VCaP (cell line): ENCODE data around the gene NBEAL2.

Experiments used
- H3K27ac ChIP-seq: fragments of 450-650 bp; 2 replicates; pipeline ENCODE4 v1.5.1; 2017
- CTCF ChIP-seq: fragments of 450-650 bp; conservative IDR thresholded peaks from 2 replicates; pipeline ENCODE4 v1.5.1; 2017; ENCODE audit warnings: mild to moderate bottlenecking, moderate library complexity

Gene NBEAL2

GRCh38 chr3:46984591-46985459, 5.4 kb downstream of the NBEAL2 start:
- no peak for TF ChIP-seq CTCF
- no peak overlapping the region for H3K27ac ChIP-seq

- no peak for TF ChIP-seq CTCF
- no peak overlapping the region for H3K27ac ChIP-seq
Observed at GRCh38 chr3:46985588-46985987, 6.1 kb downstream of the NBEAL2 start.

- no peak overlapping the region for H3K27ac ChIP-seq
- TF ChIP-seq CTCF, result no peak
Observed at GRCh38 chr3:46986055-46986730, 6.7 kb downstream of the NBEAL2 start.

DNA sequence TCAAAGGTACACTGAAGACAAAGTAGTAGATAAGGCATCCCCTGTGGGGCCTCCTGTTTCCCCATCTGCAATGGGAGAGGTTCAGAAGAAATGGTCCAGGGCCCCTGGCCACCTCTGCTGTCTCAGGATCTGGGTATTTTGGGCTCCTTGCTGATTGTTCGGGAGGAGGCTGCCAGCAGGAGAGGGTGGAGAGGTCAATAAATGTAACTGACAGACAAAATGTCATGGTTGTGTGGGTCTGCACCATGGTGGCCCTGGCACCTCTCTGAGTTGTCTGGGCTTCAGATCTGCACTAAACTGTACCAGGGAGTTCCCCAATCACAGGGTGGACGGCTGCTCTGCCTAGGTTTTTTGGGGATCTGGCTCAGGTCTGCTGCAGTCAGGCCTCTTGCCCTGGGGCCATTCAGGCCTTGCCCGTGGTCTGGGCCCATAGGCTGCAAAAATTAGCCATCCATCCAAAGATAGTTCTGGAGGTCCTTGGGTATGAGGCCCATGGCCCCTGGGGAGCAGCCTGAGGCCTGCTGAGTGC, 7.4 kb downstream of the NBEAL2 start:
- H3K27ac ChIP-seq, result no peak overlapping the region
- TF ChIP-seq CTCF, result no peak

DNA sequence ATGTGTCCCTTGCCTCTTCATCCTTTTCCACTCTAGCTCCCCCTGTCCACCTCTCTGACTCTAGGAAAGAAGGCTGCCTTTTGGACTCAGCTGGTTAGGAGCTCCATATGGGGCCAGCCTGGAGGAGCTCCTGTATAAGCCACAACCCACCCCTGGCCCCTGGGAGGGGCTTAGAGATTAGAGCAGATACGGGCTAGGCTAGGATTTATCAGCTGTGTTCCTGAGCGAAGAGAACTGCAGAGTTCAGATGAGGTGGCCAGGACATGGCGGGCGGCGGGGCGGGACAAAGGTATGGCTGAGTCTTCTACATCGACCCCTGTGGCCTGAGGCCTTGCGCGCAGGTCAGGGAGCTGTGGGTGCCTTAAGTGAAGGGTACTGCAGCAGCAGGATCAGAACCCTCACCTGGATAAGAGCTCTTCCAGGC, 7.9 kb downstream of the NBEAL2 start:
- no peak for TF ChIP-seq CTCF
- H3K27ac ChIP-seq, result no peak overlapping the region

GRCh38 chr3:46987743-46988401, 8.4 kb downstream of the NBEAL2 start:
- TF ChIP-seq CTCF, result no peak
- H3K27ac ChIP-seq, result no peak overlapping the region

- no peak for TF ChIP-seq CTCF
- no peak overlapping the region for H3K27ac ChIP-seq
Observed at GRCh38 chr3:46988616-46989015, 9.2 kb downstream of the NBEAL2 start.
